Measurements from ENCODE around the gene PTPRM.

Gene PTPRM

GRCh38 chr18:7760967-7761948 is 194.1 kb downstream of the PTPRM start:
- no peak for DNase-seq

GRCh38 chr18:7764405-7764804 is 197.3 kb downstream of the PTPRM start:
- DNase-seq, result no peak

GRCh38 chr18:7766346-7766745 is 199.2 kb downstream of the PTPRM start:
- DNase-seq, result no peak

GRCh38 chr18:7766817-7767216 is 199.7 kb downstream of the PTPRM start:
- no peak for DNase-seq

- DNase-seq, result no peak
Measured at GRCh38 chr18:7770908-7771307, 203.8 kb downstream of the PTPRM start.

GRCh38 chr18:7772510-7772888 is 205.4 kb downstream of the PTPRM start:
- no peak for DNase-seq

- no peak for DNase-seq
Measured at GRCh38 chr18:7772951-7773350, 205.8 kb downstream of the PTPRM start.

GRCh38 chr18:7775128-7775527 is 208.0 kb downstream of the PTPRM start:
- DNase-seq, result no peak

GRCh38 chr18:7775843-7776242 is 208.7 kb downstream of the PTPRM start:
- DNase-seq, result no peak

GRCh38 chr18:7778181-7778580 is 211.1 kb downstream of the PTPRM start:
- no peak for DNase-seq

GRCh38 chr18:7779211-7779610 is 212.1 kb downstream of the PTPRM start:
- no peak for DNase-seq

GRCh38 chr18:7784171-7784570 is 217.1 kb downstream of the PTPRM start:
- no peak for DNase-seq

GRCh38 chr18:7786569-7786968 is 219.5 kb downstream of the PTPRM start:
- DNase-seq, result no peak

GRCh38 chr18:7787339-7787738 is 220.2 kb downstream of the PTPRM start:
- DNase-seq, result no peak

- DNase-seq, result no peak
Measured at GRCh38 chr18:7789856-7790552, 222.9 kb downstream of the PTPRM start.

- no peak for DNase-seq
Measured at GRCh38 chr18:7793100-7793499, 226.0 kb downstream of the PTPRM start.

- DNase-seq, result no peak
Measured at GRCh38 chr18:7803956-7804469, 236.9 kb downstream of the PTPRM start.

GRCh38 chr18:7805096-7805495 is 238.0 kb downstream of the PTPRM start:
- DNase-seq, result no peak

- DNase-seq, result no peak
Measured at GRCh38 chr18:7805880-7806279, 238.8 kb downstream of the PTPRM start.

- DNase-seq, result no peak
Measured at GRCh38 chr18:7807936-7808453, 240.9 kb downstream of the PTPRM start.

GRCh38 chr18:7808992-7809391 is 241.9 kb downstream of the PTPRM start:
- DNase-seq, result no peak

- DNase-seq, result no peak
Measured at GRCh38 chr18:7809455-7809854, 242.3 kb downstream of the PTPRM start.

- no peak for DNase-seq
Measured at GRCh38 chr18:7809978-7810377, 242.9 kb downstream of the PTPRM start.

Measured in activated naive CD4-positive, alpha-beta T cell treated with anti-CD3 and anti-CD28 coated beads, Interleukin-2, amount 50 U/mL, for 16 hours (primary cell).